ENCODE results near the gene NEUROG1. TPM values are rescaled to one million over a fixed set of nuclear protein-coding genes. Genes with fewer than 3 reads are reported as not detected.

NEUROG1 gene
- polyA plus RNA-seq, 1 experiment, result not detected

- Histone ChIP-seq H3K27me3 (ENCODE audit: control insufficient read depth, insufficient read depth, low read length) (no peaks in the 10 kb centered on the region), H3K4me3 (ENCODE audit: low read depth, low read length) (no peak overlapping the region), H3K36me3 (ENCODE audit: control insufficient read depth, insufficient read depth, low read length) (no peaks in the 10 kb centered on the region)
- TF ChIP-seq, protein P1, sequence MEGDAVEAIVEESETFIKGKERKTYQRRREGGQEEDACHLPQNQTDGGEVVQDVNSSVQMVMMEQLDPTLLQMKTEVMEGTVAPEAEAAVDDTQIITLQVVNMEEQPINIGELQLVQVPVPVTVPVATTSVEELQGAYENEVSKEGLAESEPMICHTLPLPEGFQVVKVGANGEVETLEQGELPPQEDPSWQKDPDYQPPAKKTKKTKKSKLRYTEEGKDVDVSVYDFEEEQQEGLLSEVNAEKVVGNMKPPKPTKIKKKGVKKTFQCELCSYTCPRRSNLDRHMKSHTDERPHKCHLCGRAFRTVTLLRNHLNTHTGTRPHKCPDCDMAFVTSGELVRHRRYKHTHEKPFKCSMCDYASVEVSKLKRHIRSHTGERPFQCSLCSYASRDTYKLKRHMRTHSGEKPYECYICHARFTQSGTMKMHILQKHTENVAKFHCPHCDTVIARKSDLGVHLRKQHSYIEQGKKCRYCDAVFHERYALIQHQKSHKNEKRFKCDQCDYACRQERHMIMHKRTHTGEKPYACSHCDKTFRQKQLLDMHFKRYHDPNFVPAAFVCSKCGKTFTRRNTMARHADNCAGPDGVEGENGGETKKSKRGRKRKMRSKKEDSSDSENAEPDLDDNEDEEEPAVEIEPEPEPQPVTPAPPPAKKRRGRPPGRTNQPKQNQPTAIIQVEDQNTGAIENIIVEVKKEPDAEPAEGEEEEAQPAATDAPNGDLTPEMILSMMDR (IDR thresholded peaks at IDR 0.05; ENCODE audit: insufficient read depth, low read depth, low read length), result no peak
- CTCF ChIA-PET, result interaction anchor here (1.1 to 4.4 kb wide), 2 partner anchors 32 to 61 kb away, joined by 4 to 21 read pairs; no protein-coding TSS in a partner anchor
- no peak for DNase-seq (ENCODE audit: low read depth)
- POLR2A ChIA-PET, result no interaction called here
Measured at GRCh38 chr5:135490245-135491037, 45.3 kb downstream of the NEUROG1 start.

DNA sequence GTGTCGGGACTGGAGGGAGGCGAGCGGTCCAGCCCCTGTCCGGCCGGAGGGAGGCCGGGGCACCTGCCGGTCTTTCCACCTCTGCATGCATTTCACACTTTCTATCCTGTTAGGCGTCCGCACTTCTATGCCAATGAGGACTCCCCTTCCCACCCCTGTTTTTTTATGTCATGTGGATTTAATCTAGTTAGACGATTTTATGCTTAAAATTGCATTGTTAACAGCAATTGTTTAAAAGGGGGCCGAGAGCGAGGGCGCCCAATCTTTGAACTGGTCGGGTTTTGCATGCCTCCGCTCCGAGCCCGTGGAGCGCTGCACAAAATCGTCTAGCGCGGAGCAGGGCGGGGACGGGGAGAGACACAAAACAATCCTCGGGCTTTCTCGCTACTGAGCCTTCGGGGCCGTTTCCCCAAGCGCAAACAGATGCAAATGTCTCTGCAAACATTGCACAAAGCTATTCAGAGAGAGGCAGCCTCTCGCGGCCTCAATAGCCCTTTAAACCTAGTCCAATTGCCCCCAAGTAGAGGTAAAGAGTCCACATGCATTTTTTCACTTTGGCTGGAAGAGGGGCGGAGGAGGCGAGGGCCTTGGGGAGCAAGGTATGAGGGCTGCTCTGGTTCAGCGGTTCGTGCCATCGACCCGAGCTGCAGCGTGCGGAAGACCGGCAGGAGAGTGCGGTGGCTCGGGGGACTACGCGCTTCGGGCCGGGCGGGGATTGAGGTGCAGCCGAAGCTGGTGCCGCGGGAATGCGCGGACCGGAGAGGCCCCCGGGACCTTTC is 46.1 kb downstream of the NEUROG1 start:
- ChIA-PET POLR2A (no interaction called here), CTCF (interaction anchor here (1.1 to 4.4 kb wide), 2 partner anchors 31 to 62 kb away, joined by 4 to 21 read pairs; no protein-coding TSS in a partner anchor)
- H3K36me3 ChIP-seq (ENCODE audit: control insufficient read depth, insufficient read depth, low read length), result no peaks in the 10 kb centered on the region
- TF ChIP-seq, protein P1 (IDR thresholded peaks at IDR 0.05; ENCODE audit: insufficient read depth, low read depth, low read length), result no peak
- H3K4me3 ChIP-seq (ENCODE audit: low read depth, low read length), result no peak overlapping the region
- H3K27me3 ChIP-seq (ENCODE audit: control insufficient read depth, insufficient read depth, low read length), result no peaks in the 10 kb centered on the region
- DNase-seq (ENCODE audit: low read depth), result no peak

- no peaks in the 10 kb centered on the region for H3K36me3 ChIP-seq (ENCODE audit: control insufficient read depth, insufficient read depth, low read length)
- DNase-seq (ENCODE audit: low read depth), result peak; percentile 10
- CTCF ChIA-PET, result interaction anchor here (1.0 to 4.4 kb wide), 4 partner anchors 19 to 65 kb away, joined by 4 to 21 read pairs (median 10); no protein-coding TSS in a partner anchor
- H3K4me3 ChIP-seq (ENCODE audit: low read depth, low read length), result peak overlapping the region; percentile 32
- POLR2A ChIA-PET, result no interaction called here
- no peaks in the 10 kb centered on the region for H3K27me3 ChIP-seq (ENCODE audit: control insufficient read depth, insufficient read depth, low read length)
- TF ChIP-seq, protein P1 (IDR thresholded peaks at IDR 0.05; ENCODE audit: insufficient read depth, low read depth, low read length), result no peak
Measured at GRCh38 chr5:135488727-135489465, 46.9 kb downstream of the NEUROG1 start.

DNA sequence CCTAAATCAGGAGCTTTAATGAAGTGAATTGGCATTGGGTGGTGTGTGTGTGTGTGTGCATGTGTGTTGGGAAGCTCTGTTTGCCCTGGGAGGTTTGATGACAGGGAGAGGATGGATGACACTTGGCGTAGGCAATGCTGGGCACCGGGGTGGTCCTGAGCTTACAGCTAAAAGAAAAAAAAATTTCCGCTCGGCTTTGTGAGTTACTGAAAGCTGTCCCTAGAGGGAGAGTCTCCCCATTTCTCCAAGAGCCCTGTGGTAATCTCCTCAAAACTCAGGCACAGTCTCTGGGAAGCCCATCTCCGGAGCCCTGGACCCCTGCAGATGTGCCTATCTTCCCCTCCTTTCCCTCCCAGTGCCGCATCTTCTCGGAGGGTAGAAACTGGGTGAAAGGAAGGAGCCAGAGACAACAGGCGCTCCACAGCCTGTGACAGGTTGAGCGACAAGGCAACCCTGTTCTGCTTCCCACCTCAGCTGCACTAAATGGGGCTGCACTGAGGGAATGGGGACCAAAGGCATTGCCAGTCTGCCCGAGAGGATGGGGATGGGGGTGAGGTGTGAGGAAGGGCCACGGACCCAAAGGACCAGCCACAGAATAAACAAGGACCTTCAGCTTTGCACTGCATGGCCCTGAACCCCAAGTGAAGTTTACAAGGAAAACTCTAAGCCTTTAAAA is 47.8 kb downstream of the NEUROG1 start:
- H3K4me3 ChIP-seq (ENCODE audit: low read depth, low read length), result no peak overlapping the region
- no peaks in the 10 kb centered on the region for H3K36me3 ChIP-seq (ENCODE audit: control insufficient read depth, insufficient read depth, low read length)
- ChIA-PET POLR2A (no interaction called here), CTCF (interaction anchor here (0.7 to 4.4 kb wide), 7 partner anchors 18 to 66 kb away, joined by 3 to 21 read pairs (median 4); no protein-coding TSS in a partner anchor)
- no peak for DNase-seq (ENCODE audit: low read depth)
- TF ChIP-seq, protein P1 (IDR thresholded peaks at IDR 0.05; ENCODE audit: insufficient read depth, low read depth, low read length), result no peak
- no peaks in the 10 kb centered on the region for H3K27me3 ChIP-seq (ENCODE audit: control insufficient read depth, insufficient read depth, low read length)

Measured in BJ (cell line).